KOPT-K1 (cell line): Measurements from ENCODE around the gene DPP9.
A peak's percentile ranks its signal among the peaks of the same experiment; 100 is the strongest.

ENCODE experiments used
- H3K27ac ChIP-seq: fragments of 200-600 bp; sonication (generic); 2 replicates; pipeline ENCODE4 v1.5.1; 2016; ENCODE audit warnings: antibody characterized with exemption, mild to moderate bottlenecking, low read depth, low read length; ENCODE audit not compliant: poor library complexity, severe bottlenecking
- H3K36me3 ChIP-seq: fragments of 200-600 bp; sonication (generic); 2 replicates; pipeline ENCODE4 v1.5.1; 2017; ENCODE audit warnings: antibody characterized with exemption, mild to moderate bottlenecking, low read length, moderate library complexity; ENCODE audit not compliant: insufficient read depth
- H3K9me3 ChIP-seq: fragments of 200-600 bp; sonication (generic); 2 replicates; pipeline ENCODE4 v1.5.1; 2017; ENCODE audit warnings: antibody characterized with exemption, low read length, mild to moderate bottlenecking; ENCODE audit not compliant: insufficient read depth, poor library complexity, severe bottlenecking

DPP9 gene

GRCh38 chr19:4669723-4670480 lies 53.7 kb downstream of the DPP9 start, which contains the start of gene MYDGF:
TSS of gene MYDGF (minus strand) at chr19:4670342. CDS start at chr19:4670334, 8 bp downstream.
- H3K36me3 ChIP-seq: peaks cover 40% of the 10 kb centered on the region

DNA sequence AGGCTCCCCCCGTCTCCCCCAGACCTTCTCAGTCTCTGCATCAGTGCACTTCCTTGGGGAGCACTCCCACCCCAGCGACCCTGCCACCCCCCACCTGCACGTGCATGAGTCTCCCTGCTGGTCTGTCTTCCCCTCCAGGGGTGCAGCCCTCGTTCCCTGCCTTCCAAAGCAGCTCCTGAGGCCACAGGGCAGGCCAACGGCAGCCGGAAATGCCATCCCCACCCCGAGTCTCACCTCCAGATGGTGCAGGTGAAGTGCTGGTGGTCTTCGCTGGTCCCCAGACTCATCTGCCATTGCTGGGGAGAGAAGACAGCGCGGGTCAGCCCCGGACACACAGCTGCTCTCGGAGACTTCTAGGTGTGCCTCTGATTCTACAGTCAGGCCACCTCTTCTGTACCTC lies 59.0 kb downstream of the DPP9 start:
- no peaks in the 10 kb centered on the region for H3K9me3 ChIP-seq
- H3K36me3 ChIP-seq: peaks cover 85% of the 10 kb centered on the region
- no peak overlapping the region for H3K27ac ChIP-seq

More at GRCh38 chr19:4669723-4670480, 53.7 kb downstream of the DPP9 start, which contains the start of gene MYDGF:
- Histone ChIP-seq H3K27ac (peak within 1 kb of the TSS; percentile 52), H3K9me3 (no peaks in the 10 kb centered on the region)

GRCh38 chr19:4662812-4663211 lies 60.8 kb downstream of the DPP9 start:
- Histone ChIP-seq H3K36me3 (peaks cover 90% of the 10 kb centered on the region), H3K9me3 (no peaks in the 10 kb centered on the region), H3K27ac (no peak overlapping the region)

- H3K9me3 ChIP-seq: no peaks in the 10 kb centered on the region
- H3K36me3 ChIP-seq: peaks cover 90% of the 10 kb centered on the region
- no peak overlapping the region for H3K27ac ChIP-seq
Measured at GRCh38 chr19:4662020-4662695, 61.5 kb downstream of the DPP9 start.

GRCh38 chr19:4660993-4661392 lies 62.6 kb downstream of the DPP9 start:
- no peaks in the 10 kb centered on the region for H3K9me3 ChIP-seq
- H3K36me3 ChIP-seq: peaks cover 91% of the 10 kb centered on the region
- no peak overlapping the region for H3K27ac ChIP-seq

DNA sequence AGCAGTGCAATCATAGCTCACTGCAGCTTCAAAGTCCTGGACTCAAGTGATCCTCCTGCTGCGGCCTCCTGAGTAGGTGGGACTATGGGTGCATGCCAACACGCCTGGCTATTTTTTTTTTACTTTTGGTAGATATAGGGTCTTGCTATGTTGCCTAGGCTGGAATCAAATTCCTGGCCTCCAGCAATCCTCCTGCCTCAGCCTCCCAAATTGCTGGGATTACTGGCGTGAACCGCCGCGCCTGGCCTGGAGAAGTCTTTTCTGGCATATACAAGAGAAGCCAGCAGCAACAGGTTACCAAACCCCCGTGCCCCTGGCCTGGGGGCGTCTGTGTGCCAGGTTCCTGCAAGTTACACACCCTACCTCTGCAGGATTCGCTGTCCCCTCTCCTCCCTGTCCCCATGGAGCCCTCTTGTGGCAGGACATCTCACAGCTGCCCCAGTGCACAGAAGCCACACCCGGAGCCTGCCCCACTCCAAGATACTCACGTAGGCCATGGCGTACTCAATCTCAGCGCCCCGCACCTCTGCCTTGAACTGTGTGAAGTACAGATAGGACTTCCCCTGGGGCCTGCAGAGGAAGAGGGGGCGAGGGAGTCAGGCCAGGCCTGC lies 63.4 kb downstream of the DPP9 start:
- H3K27ac ChIP-seq: no peak overlapping the region
- no peaks in the 10 kb centered on the region for H3K9me3 ChIP-seq
- H3K36me3 ChIP-seq: peaks cover 88% of the 10 kb centered on the region

GRCh38 chr19:4657835-4658234 lies 65.8 kb downstream of the DPP9 start:
- H3K9me3 ChIP-seq: no peaks in the 10 kb centered on the region
- H3K36me3 ChIP-seq: peaks cover 88% of the 10 kb centered on the region
- H3K27ac ChIP-seq: no peak overlapping the region

- Histone ChIP-seq H3K9me3 (no peaks in the 10 kb centered on the region), H3K27ac (no peak overlapping the region), H3K36me3 (peaks cover 88% of the 10 kb centered on the region)
Measured at GRCh38 chr19:4657262-4657661, 66.4 kb downstream of the DPP9 start.

GRCh38 chr19:4656102-4656501 lies 67.5 kb downstream of the DPP9 start:
- Histone ChIP-seq H3K9me3 (no peaks in the 10 kb centered on the region), H3K36me3 (peaks cover 82% of the 10 kb centered on the region), H3K27ac (no peak overlapping the region)

DNA sequence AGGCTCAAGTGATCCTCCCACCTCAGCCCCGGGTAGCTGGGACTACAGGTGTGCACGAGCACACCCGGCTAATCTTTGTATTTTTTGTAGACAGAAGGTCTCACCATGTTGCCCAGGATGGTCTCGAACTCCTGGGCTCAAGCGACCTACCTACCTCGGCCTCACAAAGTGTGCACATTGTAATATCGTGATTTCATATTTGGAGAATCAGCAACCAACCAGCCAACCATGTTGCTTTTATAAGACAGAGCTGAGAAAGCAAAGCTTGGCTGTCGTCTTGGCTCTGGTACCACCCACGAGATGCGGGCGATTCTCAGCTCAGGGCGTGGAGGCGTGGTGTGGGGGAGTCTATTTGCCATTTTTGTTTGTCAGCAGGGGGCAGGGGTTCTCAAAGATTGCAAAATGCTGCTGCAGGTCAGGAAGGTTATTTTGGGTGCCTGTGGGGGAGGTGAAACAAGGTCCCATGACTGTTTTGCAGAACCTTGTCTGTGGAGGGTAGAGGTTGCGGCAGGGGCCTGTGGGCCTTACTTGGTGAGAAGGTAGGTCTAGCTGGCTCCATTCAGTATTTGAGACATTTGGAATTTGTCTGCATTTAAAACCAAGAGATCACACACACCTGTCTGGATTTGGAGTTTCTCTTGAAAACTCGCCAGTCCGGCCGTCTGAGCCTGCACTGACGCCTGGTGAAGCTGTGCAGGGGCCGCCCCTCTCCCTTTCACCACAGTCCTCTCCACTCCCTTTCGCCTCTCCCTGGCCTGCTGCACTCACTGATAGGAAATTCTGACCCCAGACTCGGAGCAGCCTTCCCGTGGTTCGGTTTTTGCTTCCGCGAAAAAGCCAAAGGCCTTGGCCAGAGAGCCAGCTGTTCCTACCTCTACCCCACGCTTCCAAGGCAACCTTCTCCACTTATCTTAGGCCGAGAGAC lies 68.9 kb downstream of the DPP9 start:
- Histone ChIP-seq H3K36me3 (peaks cover 68% of the 10 kb centered on the region), H3K27ac (no peak overlapping the region), H3K9me3 (no peaks in the 10 kb centered on the region)

- H3K27ac ChIP-seq: no peak overlapping the region
- no peaks in the 10 kb centered on the region for H3K9me3 ChIP-seq
- peaks cover 60% of the 10 kb centered on the region for H3K36me3 ChIP-seq
Measured at GRCh38 chr19:4653793-4654436, 69.7 kb downstream of the DPP9 start.

DNA sequence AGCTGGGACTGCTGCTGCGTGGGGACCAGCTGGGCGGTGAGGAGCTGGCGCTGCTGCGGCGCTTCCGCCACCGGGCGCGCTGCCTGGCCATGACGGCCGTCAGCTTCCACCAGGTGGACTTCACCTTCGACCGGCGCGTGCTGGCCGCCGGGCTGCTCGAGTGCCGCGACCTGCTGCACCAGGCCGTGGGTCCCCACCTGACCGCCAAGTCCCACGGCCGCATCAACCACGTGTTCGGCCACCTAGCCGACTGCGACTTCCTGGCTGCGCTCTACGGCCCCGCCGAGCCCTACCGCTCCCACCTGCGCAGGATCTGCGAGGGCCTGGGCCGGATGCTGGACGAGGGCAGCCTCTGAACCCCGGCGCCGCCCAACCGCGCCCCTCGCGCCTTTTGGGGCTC lies 71.6 kb downstream of the DPP9 start:
- Histone ChIP-seq H3K27ac (no peak overlapping the region), H3K36me3 (peaks cover 44% of the 10 kb centered on the region), H3K9me3 (no peaks in the 10 kb centered on the region)

DNA sequence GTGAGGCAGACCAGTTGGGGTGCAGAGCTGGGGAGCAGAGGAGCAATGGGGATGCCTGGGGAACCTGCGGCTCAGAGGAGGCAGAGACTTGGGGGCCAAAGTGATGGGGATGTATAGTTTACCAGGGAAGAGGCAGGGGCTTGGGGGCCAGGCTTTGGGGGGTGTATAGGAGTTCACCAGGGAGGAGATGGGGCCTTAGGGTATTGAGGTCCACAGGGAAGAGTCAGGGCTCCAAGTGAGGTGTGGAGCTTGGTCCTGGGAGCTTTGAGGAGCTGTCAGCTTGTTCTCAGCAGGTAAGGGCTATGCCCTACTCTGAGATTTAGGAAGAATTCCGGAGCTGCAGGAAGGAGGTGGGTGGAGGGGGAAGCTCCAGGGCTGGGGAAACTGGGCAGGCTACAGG lies 73.5 kb downstream of the DPP9 start:
- Histone ChIP-seq H3K9me3 (no peaks in the 10 kb centered on the region), H3K36me3 (peaks cover 28% of the 10 kb centered on the region), H3K27ac (no peak overlapping the region)

GRCh38 chr19:4649392-4650047 lies 74.1 kb downstream of the DPP9 start:
- no peaks in the 10 kb centered on the region for H3K9me3 ChIP-seq
- no peak overlapping the region for H3K27ac ChIP-seq
- peaks cover 21% of the 10 kb centered on the region for H3K36me3 ChIP-seq
